Colonic mucosa (tissue), 4 donors: ENCODE results near the gene ZER1. TPM values are rescaled to one million over a fixed set of nuclear protein-coding genes. Genes with fewer than 3 reads are reported as not detected.

ENCODE experiments used
- DNase-seq: peaks from one replicate; pipeline ENCODE4 v3.0.0-alpha.2; 2020
- H3K27ac ChIP-seq: fragments of 200-600 bp; one replicate; pipeline ENCODE4 v1.8.0; 2021
- H3K27me3 ChIP-seq: fragments of 200-600 bp; one replicate; pipeline ENCODE4 v1.8.0; 2021
- H3K36me3 ChIP-seq: fragments of 200-600 bp; one replicate; pipeline ENCODE4 v1.8.0; 2021
- H3K4me1 ChIP-seq: fragments of 200-600 bp; one replicate; pipeline ENCODE4 v1.8.0; 2021; ENCODE audit warnings: mild to moderate bottlenecking
- H3K4me3 ChIP-seq: fragments of 200-600 bp; one replicate; pipeline ENCODE4 v1.8.0; 2021
- H3K9ac ChIP-seq, 2 donors: one replicate each; pipeline ENCODE4 v1.7.0; 2013; ENCODE audit warnings: control low read depth in 2 of 2, low read depth in 2 of 2, low read length in 2 of 2
- H3K9me3 ChIP-seq: fragments of 200-600 bp; one replicate; pipeline ENCODE4 v1.8.0; 2021
- CTCF ChIP-seq: fragments of 200-600 bp; IDR thresholded peaks from one replicate; pipeline ENCODE4 v1.8.0; 2022; ENCODE audit warnings: antibody characterized with exemption, mild to moderate bottlenecking
- intact Hi-C: fragments of 100-400 bp; cut with DNase I; formaldehyde crosslinking; loops from one replicate; pipeline ENCODE4 v1.14.1; 2022
- total RNA-seq, 2 donors: library from RNA; stranded (reverse); fragmentation: NEBNext Ultra II Directional in 1 of 2; extraction: Animal tissue kit (Norgen Biotek cat#: 25700) in 1 of 2; gene quantifications; one replicate each; pipeline ENCODE4 v1.2.1, GENCODE V29; 2021
- donor health status: healthy.
- donor health status: DM: no; HTN: no; CAD: no.
- donor health status: DM: no; HTN: no; CAD: no.

The ZER1 gene
- total RNA-seq, 2 donors from 2014 or later: 35.1 to 54.7 TPM

- H3K27ac ChIP-seq: no peak overlapping the region
- no peaks in the 10 kb centered on the region for H3K9me3 ChIP-seq
- no peak overlapping the region for H3K4me3 ChIP-seq
- H3K9ac ChIP-seq: no peak overlapping the region
- DNase-seq: no peak
- TF ChIP-seq CTCF: no peak
- no peaks in the 10 kb centered on the region for H3K4me1 ChIP-seq
- H3K36me3 ChIP-seq: no peaks in the 10 kb centered on the region
- intact Hi-C loops: no loop called here
- H3K27me3 ChIP-seq: no peaks in the 10 kb centered on the region
Observed at GRCh38 chr9:128713941-128714573, 57.7 kb downstream of the ZER1 start.

GRCh38 chr9:128713411-128713780 lies 58.3 kb downstream of the ZER1 start:
- Histone ChIP-seq H3K27ac (no peak overlapping the region), H3K4me1 (no peaks in the 10 kb centered on the region), H3K27me3 (no peaks in the 10 kb centered on the region), H3K36me3 (no peaks in the 10 kb centered on the region), H3K9ac (no peak overlapping the region), H3K4me3 (no peak overlapping the region), H3K9me3 (no peaks in the 10 kb centered on the region)
- intact Hi-C loops: no loop called here
- no peak for TF ChIP-seq CTCF
- no peak for DNase-seq

- Histone ChIP-seq H3K27ac (no peak overlapping the region), H3K36me3 (no peaks in the 10 kb centered on the region), H3K4me3 (no peak overlapping the region), H3K4me1 (no peaks in the 10 kb centered on the region), H3K9me3 (no peaks in the 10 kb centered on the region), H3K9ac (no peak overlapping the region), H3K27me3 (no peaks in the 10 kb centered on the region)
- intact Hi-C loops: no loop called here
- no peak for TF ChIP-seq CTCF
- DNase-seq: no peak
Observed at GRCh38 chr9:128712451-128713410, 59.0 kb downstream of the ZER1 start.

- H3K36me3 ChIP-seq: no peaks in the 10 kb centered on the region
- no peaks in the 10 kb centered on the region for H3K4me1 ChIP-seq
- H3K9me3 ChIP-seq: no peaks in the 10 kb centered on the region
- H3K9ac ChIP-seq: no peak overlapping the region
- intact Hi-C loops: no loop called here
- no peak overlapping the region for H3K27ac ChIP-seq
- DNase-seq: no peak
- H3K27me3 ChIP-seq: no peaks in the 10 kb centered on the region
- no peak overlapping the region for H3K4me3 ChIP-seq
- TF ChIP-seq CTCF: no peak
Observed at GRCh38 chr9:128707446-128707845, 64.3 kb downstream of the ZER1 start.

- no peak for DNase-seq
Observed at GRCh38 chr9:128706671-128707381, 64.9 kb downstream of the ZER1 start.

More at GRCh38 chr9:128706671-128707381, 64.9 kb downstream of the ZER1 start:
- Histone ChIP-seq H3K9ac (no peak overlapping the region), H3K9me3 (no peaks in the 10 kb centered on the region), H3K27ac (no peak overlapping the region), H3K27me3 (no peaks in the 10 kb centered on the region), H3K4me3 (no peak overlapping the region), H3K4me1 (no peaks in the 10 kb centered on the region), H3K36me3 (no peaks in the 10 kb centered on the region)
- no peak for TF ChIP-seq CTCF
- intact Hi-C loops: no loop called here
